Measurements from ENCODE around the gene TMIGD1. TPM values are rescaled to one million over a fixed set of nuclear protein-coding genes. Genes with fewer than 3 reads are reported as not detected.

Gene TMIGD1
- total and polyA plus RNA-seq, 10 of the 15 experiments (the other 5 are each of a cell fraction or from before 2014, with no cell fraction given): not detected

GRCh38 chr17:30296499-30297080, 37.3 kb downstream of the TMIGD1 start (continued):
- TF ChIP-seq CEBPZ (IDR thresholded peaks at IDR 0.05; ENCODE audit: low read depth, low read length): no peak
- no peak for TF ChIP-seq SUPT20H (IDR thresholded peaks at IDR 0.05; ENCODE audit: borderline replicate concordance, control insufficient read depth, low read depth, low read length)
- no peak for TF ChIP-seq ZBTB40 (IDR thresholded peaks at IDR 0.05; ENCODE audit: borderline replicate concordance)
- no peak for TF ChIP-seq CBFB (IDR thresholded peaks at IDR 0.05; ENCODE audit: low read depth)
- TF ChIP-seq, protein P1, sequence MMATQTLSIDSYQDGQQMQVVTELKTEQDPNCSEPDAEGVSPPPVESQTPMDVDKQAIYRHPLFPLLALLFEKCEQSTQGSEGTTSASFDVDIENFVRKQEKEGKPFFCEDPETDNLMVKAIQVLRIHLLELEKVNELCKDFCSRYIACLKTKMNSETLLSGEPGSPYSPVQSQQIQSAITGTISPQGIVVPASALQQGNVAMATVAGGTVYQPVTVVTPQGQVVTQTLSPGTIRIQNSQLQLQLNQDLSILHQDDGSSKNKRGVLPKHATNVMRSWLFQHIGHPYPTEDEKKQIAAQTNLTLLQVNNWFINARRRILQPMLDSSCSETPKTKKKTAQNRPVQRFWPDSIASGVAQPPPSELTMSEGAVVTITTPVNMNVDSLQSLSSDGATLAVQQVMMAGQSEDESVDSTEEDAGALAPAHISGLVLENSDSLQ (IDR thresholded peaks at IDR 0.05): no peak

Measured in GM12878 (cell line).